Liver (tissue), 9 donors: ENCODE results near the gene WNT3A. TPM values are rescaled to one million over a fixed set of nuclear protein-coding genes. Genes with fewer than 3 reads are reported as not detected.
A peak's percentile ranks its signal among the peaks of the same experiment; 100 is the strongest.

Experiments used
- DNase-seq: peaks from one replicate; pipeline ENCODE4 v3.0.0-alpha.2; 2017; ENCODE audit warnings: low spot score
- H3K27ac ChIP-seq, 2 donors: one replicate each; pipeline ENCODE4 v1.7.0; 2013; ENCODE audit warnings: inconsistent platforms in 2 of 2, low read length in 2 of 2, control low read depth in 1 of 2, low read depth in 1 of 2, mild to moderate bottlenecking in 1 of 2
- H3K27me3 ChIP-seq, 4 donors: one replicate each; pipeline versions ENCODE4 v1.6.1 to v1.7.0; 2013; ENCODE audit warnings: low read length in 3 of 4, inconsistent platforms in 1 of 4, mild to moderate bottlenecking in 1 of 4, moderate library complexity in 1 of 4; ENCODE audit not compliant: control insufficient read depth in 4 of 4, insufficient read depth in 4 of 4
- H3K36me3 ChIP-seq, 4 donors: one replicate each; pipeline versions ENCODE4 v1.6.1 to v1.7.0; 2013; ENCODE audit warnings: low read length in 3 of 4, mild to moderate bottlenecking in 3 of 4, low read depth in 1 of 4, moderate library complexity in 1 of 4; ENCODE audit not compliant: control insufficient read depth in 4 of 4, insufficient read depth in 3 of 4
- H3K4me1 ChIP-seq, 4 donors: one replicate each; pipeline versions ENCODE4 v1.6.1 to v1.7.0; 2013; ENCODE audit warnings: low read length in 3 of 4, mild to moderate bottlenecking in 3 of 4, moderate library complexity in 1 of 4; ENCODE audit not compliant: control insufficient read depth in 4 of 4, insufficient read depth in 4 of 4
- H3K4me3 ChIP-seq, 3 donors: one replicate each; pipeline versions ENCODE4 v1.6.1 to v1.7.0; 2013; ENCODE audit warnings: low read length in 3 of 3, control low read depth in 1 of 3, low read depth in 1 of 3, mild to moderate bottlenecking in 1 of 3
- H3K9ac ChIP-seq, 2 donors: one replicate each; pipeline ENCODE4 v1.7.0; 2013; ENCODE audit warnings: low read length in 2 of 2, mild to moderate bottlenecking in 2 of 2, moderate library complexity in 2 of 2, control low read depth in 1 of 2, low read depth in 1 of 2
- H3K9me3 ChIP-seq, 4 donors: one replicate each; pipeline versions ENCODE4 v1.6.1 to v1.7.0; 2013; ENCODE audit warnings: low read length in 3 of 4; ENCODE audit not compliant: control insufficient read depth in 4 of 4
- ATF3 ChIP-seq: IDR thresholded peaks from 2 replicates; pipeline ENCODE4 v1.6.1; 2016; ENCODE audit warnings: antibody characterized with exemption
- CTCF ChIP-seq: fragments of 150-350 bp; IDR thresholded peaks from 2 replicates; pipeline ENCODE4 v1.5.1; 2017; ENCODE audit warnings: improper control_type of control experiment, low read depth, low read length; ENCODE audit not compliant: missing input control
- FOXA2 ChIP-seq: IDR thresholded peaks from 2 replicates; pipeline ENCODE4 v1.6.1; 2016; ENCODE audit warnings: antibody characterized with exemption
- GABPA ChIP-seq, 2 donors: IDR thresholded peaks in 1 of 2; conservative IDR thresholded peaks in 1 of 2; 2 replicates each; pipeline ENCODE4 v1.6.1; 2016; ENCODE audit warnings: antibody characterized with exemption in 2 of 2, mild to moderate bottlenecking in 1 of 2, moderate library complexity in 1 of 2
- HNF4A ChIP-seq, 2 donors: conservative IDR thresholded peaks; 2 replicates each; pipeline ENCODE4 v1.6.1; 2016; ENCODE audit warnings: antibody characterized with exemption in 2 of 2, mild to moderate bottlenecking in 2 of 2
- MAX ChIP-seq: IDR thresholded peaks from 2 replicates; pipeline ENCODE4 v1.6.1; 2016; ENCODE audit warnings: antibody characterized with exemption
- RAD21 ChIP-seq, 2 donors: IDR thresholded peaks; 2 replicates each; pipeline ENCODE4 v1.6.1; 2016; ENCODE audit warnings: antibody characterized with exemption in 2 of 2, mild to moderate bottlenecking in 2 of 2
- REST ChIP-seq: IDR thresholded peaks from 2 replicates; pipeline ENCODE4 v1.6.1; 2016; ENCODE audit warnings: antibody characterized with exemption, mild to moderate bottlenecking
- RXRA ChIP-seq, 2 donors: IDR thresholded peaks; 2 replicates each; pipeline ENCODE4 v1.6.1; 2017 to 2018; ENCODE audit warnings: antibody characterized with exemption in 2 of 2, mild to moderate bottlenecking in 1 of 2
- SP1 ChIP-seq: IDR thresholded peaks from 2 replicates; pipeline ENCODE4 v1.6.1; 2018; ENCODE audit warnings: antibody characterized with exemption, mild to moderate bottlenecking
- TAF1 ChIP-seq: conservative IDR thresholded peaks from 2 replicates; pipeline ENCODE4 v1.6.1; 2016; ENCODE audit warnings: antibody characterized with exemption, mild to moderate bottlenecking
- YY1 ChIP-seq: IDR thresholded peaks from 2 replicates; pipeline ENCODE4 v1.6.1; 2016; ENCODE audit warnings: antibody characterized with exemption, mild to moderate bottlenecking
- WGBS: extraction: QIAGEN DNeasy Blood & Tissue Kit; methylation state at CpG from one replicate; pipeline ENCODE4 v1.1.7; 2013; 5-methylcytosine and 5-hydroxymethylcytosine counted together
- polyA plus RNA-seq, 2 donors: library from polyadenylated mRNA; stranded (reverse) in 1 of 2; unstranded in 1 of 2; fragments of 200-250 nt in 1 of 2; fragments of >200 nt in 1 of 2; fragmentation: Nextera tagmentation in 1 of 2; extraction: Ambion mirVana in 1 of 2; gene quantifications; one replicate each; pipeline versions ENCODE4 v1.2.1 to v1.2.3, GENCODE V29; 2013 to 2015
- total RNA-seq, 2 donors: library from RNA; depleted of rRNA; stranded (reverse); fragments of >200 nt; gene quantifications; one replicate each; pipeline ENCODE4 v1.2.3, GENCODE V29; 2014
- donor health status: healthy.
- donor health status: healthy.
- donor health status: healthy.
- donor health status: healthy.
- donor health status: healthy.

Gene WNT3A
- total and polyA plus RNA-seq, 4 donors, result not detected

GRCh38 chr1:228102791-228103620 lies 96.2 kb downstream of the WNT3A start, which contains the start of gene C1orf35:
TSS of gene C1orf35 (minus strand) at chr1:228103325. CDS start at chr1:228103227, 98 bp downstream.
- TF ChIP-seq MAX (no peak), GABPA (IDR thresholded peaks at IDR 0.05 in 1 of 2, conservative IDR thresholded peaks at IDR 0.05 in 1 of 2) (peak in 1 of 2 donors; percentile 73), FOXA2 (no peak), CTCF (no peak), REST (no peak), YY1 (peak; percentile 36), ATF3 (no peak), RAD21 (IDR thresholded peaks at IDR 0.05) (no peak), TAF1 (no peak)
- H3K9me3 ChIP-seq, result no peaks in the 10 kb centered on the region
- peak within 1 kb of the TSS; percentile 78 to 90 (median 82) for H3K4me3 ChIP-seq
- WGBS, result under 1% methylated on average over 104 of the region's 104 CpGs
- peaks cover 9 to 36% (median 29%) of the 10 kb centered on the region in 4 donors for H3K36me3 ChIP-seq
- peak within 1 kb of the TSS; percentile 82 to 89 for H3K27ac ChIP-seq
- peak within 1 kb of the TSS; percentile 48 to 55 for H3K9ac ChIP-seq
- H3K27me3 ChIP-seq, result no peaks in the 10 kb centered on the region
- peaks cover 10 to 50% (median 29%) of the 10 kb centered on the region in 4 donors for H3K4me1 ChIP-seq
- peak; percentile 91 for DNase-seq

- Histone ChIP-seq H3K36me3 (peaks cover 4 to 19% (median 12%) of the 10 kb centered on the region in 4 donors), H3K27ac (peak overlapping the region; percentile 82 to 89), H3K9ac (no peak overlapping the region), H3K4me3 (no peak overlapping the region), H3K4me1 (peaks cover 10 to 57% (median 38%) of the 10 kb centered on the region in 4 donors), H3K9me3 (no peaks in the 10 kb centered on the region), H3K27me3 (no peaks in the 10 kb centered on the region)
- no peak for TF ChIP-seq RAD21 (IDR thresholded peaks at IDR 0.05)
- peak; percentile 23 for TF ChIP-seq SP1
- TF ChIP-seq RXRA (IDR thresholded peaks at IDR 0.05), result peak in 1 of 2 donors; percentile 34
- TF ChIP-seq HNF4A (conservative IDR thresholded peaks at IDR 0.05), result peak in 1 of 2 donors; percentile 13
- TF ChIP-seq ATF3, result no peak
- 56% methylated on average over 7 of the region's 7 CpGs for WGBS
- no peak for DNase-seq
Measured at GRCh38 chr1:228104526-228105269, 97.9 kb downstream of the WNT3A start.
